ENCODE results near the gene PTPRE.

DNA sequence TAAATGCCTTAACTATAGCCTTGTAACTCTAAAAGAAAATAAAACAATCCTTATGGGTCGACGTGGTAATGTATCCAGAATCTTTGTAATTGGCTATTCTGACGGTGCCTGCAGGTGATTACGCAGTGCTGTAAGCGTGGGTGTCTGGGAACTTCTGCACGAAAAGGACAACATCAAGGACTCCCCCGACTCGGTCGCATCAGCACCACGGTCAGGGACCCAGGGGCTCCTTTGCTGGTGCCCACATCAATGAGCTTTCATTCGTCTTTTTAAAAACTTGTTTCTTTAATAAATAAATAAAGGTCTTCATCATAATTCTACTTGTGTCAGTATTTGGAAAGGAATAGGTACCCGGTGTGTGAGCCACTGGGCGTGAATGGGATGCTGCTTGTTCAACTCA, 206.1 kb downstream of the PTPRE start:
- no peak for TF ChIP-seq POLR2A (IDR thresholded peaks at IDR 0.05; ENCODE audit: extremely low read depth, insufficient read length)
- TF ChIP-seq, protein P1, sequence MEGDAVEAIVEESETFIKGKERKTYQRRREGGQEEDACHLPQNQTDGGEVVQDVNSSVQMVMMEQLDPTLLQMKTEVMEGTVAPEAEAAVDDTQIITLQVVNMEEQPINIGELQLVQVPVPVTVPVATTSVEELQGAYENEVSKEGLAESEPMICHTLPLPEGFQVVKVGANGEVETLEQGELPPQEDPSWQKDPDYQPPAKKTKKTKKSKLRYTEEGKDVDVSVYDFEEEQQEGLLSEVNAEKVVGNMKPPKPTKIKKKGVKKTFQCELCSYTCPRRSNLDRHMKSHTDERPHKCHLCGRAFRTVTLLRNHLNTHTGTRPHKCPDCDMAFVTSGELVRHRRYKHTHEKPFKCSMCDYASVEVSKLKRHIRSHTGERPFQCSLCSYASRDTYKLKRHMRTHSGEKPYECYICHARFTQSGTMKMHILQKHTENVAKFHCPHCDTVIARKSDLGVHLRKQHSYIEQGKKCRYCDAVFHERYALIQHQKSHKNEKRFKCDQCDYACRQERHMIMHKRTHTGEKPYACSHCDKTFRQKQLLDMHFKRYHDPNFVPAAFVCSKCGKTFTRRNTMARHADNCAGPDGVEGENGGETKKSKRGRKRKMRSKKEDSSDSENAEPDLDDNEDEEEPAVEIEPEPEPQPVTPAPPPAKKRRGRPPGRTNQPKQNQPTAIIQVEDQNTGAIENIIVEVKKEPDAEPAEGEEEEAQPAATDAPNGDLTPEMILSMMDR (IDR thresholded peaks at IDR 0.05; ENCODE audit: low read depth, low read length) = no peak
- TF ChIP-seq, protein P2, sequence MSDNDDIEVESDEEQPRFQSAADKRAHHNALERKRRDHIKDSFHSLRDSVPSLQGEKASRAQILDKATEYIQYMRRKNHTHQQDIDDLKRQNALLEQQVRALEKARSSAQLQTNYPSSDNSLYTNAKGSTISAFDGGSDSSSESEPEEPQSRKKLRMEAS (IDR thresholded peaks at IDR 0.05; ENCODE audit: low read depth, low read length) = no peak
